ENCODE measurements around the gene RAVER2.

Gene RAVER2

GRCh38 chr1:64822621-64823020, 77.7 kb downstream of the RAVER2 start:
- no peaks in the 10 kb centered on the region for H3K4me1 ChIP-seq (ENCODE audit: low read length)
- no peak overlapping the region for H3K4me3 ChIP-seq (ENCODE audit: low read length)
- H2AFZ ChIP-seq (ENCODE audit: low read depth, low read length), result no peak overlapping the region
- no peak overlapping the region for H3K27ac ChIP-seq (ENCODE audit: low read length)
- H3K4me2 ChIP-seq (ENCODE audit: low read length), result no peak overlapping the region
- H3K36me3 ChIP-seq (replicated peaks; ENCODE audit: low read depth, low read length), result no peaks in the 10 kb centered on the region
- H3K27me3 ChIP-seq (ENCODE audit: low read depth, low read length), result no peaks in the 10 kb centered on the region
- TF ChIP-seq EZH2phosphoT487 (IDR thresholded peaks at IDR 0.05; ENCODE audit: low read depth) (no peak), CTCF (IDR thresholded peaks at IDR 0.05; ENCODE audit: low read depth, low read length) (no peak)
- no peak overlapping the region for H3K9ac ChIP-seq (ENCODE audit: low read length)
- H3K9me3 ChIP-seq (ENCODE audit: insufficient read depth, low read length), result no peaks in the 10 kb centered on the region
- no peaks in the 10 kb centered on the region for H4K20me1 ChIP-seq (ENCODE audit: insufficient read depth, low read length)
- no peaks in the 10 kb centered on the region for H3K79me2 ChIP-seq (ENCODE audit: low read length)

- Histone ChIP-seq H3K27ac (ENCODE audit: low read length) (no peak overlapping the region), H3K9me3 (ENCODE audit: insufficient read depth, low read length) (no peaks in the 10 kb centered on the region), H3K4me2 (ENCODE audit: low read length) (no peak overlapping the region), H3K36me3 (replicated peaks; ENCODE audit: low read depth, low read length) (no peaks in the 10 kb centered on the region), H3K4me1 (ENCODE audit: low read length) (peaks cover 3% of the 10 kb centered on the region), H3K27me3 (ENCODE audit: low read depth, low read length) (no peaks in the 10 kb centered on the region), H3K79me2 (ENCODE audit: low read length) (no peaks in the 10 kb centered on the region), H4K20me1 (ENCODE audit: insufficient read depth, low read length) (no peaks in the 10 kb centered on the region), H3K9ac (ENCODE audit: low read length) (no peak overlapping the region), H2AFZ (ENCODE audit: low read depth, low read length) (no peak overlapping the region), H3K4me3 (ENCODE audit: low read length) (no peak overlapping the region)
- no peak for TF ChIP-seq EZH2phosphoT487 (IDR thresholded peaks at IDR 0.05; ENCODE audit: low read depth)
- peak; percentile 84 for TF ChIP-seq CTCF (IDR thresholded peaks at IDR 0.05; ENCODE audit: low read depth, low read length)
Measured at GRCh38 chr1:64823691-64824476, 79.0 kb downstream of the RAVER2 start.

GRCh38 chr1:64826991-64827390, 82.1 kb downstream of the RAVER2 start:
- Histone ChIP-seq H3K27ac (ENCODE audit: low read length) (no peak overlapping the region), H3K4me3 (ENCODE audit: low read length) (no peak overlapping the region), H3K4me2 (ENCODE audit: low read length) (no peak overlapping the region), H3K79me2 (ENCODE audit: low read length) (no peaks in the 10 kb centered on the region), H3K36me3 (replicated peaks; ENCODE audit: low read depth, low read length) (peaks cover 6% of the 10 kb centered on the region), H3K27me3 (ENCODE audit: low read depth, low read length) (no peaks in the 10 kb centered on the region), H4K20me1 (ENCODE audit: insufficient read depth, low read length) (no peaks in the 10 kb centered on the region), H3K9me3 (ENCODE audit: insufficient read depth, low read length) (no peaks in the 10 kb centered on the region), H2AFZ (ENCODE audit: low read depth, low read length) (no peak overlapping the region), H3K9ac (ENCODE audit: low read length) (no peak overlapping the region), H3K4me1 (ENCODE audit: low read length) (peaks cover 7% of the 10 kb centered on the region)
- TF ChIP-seq EZH2phosphoT487 (IDR thresholded peaks at IDR 0.05; ENCODE audit: low read depth) (no peak), CTCF (IDR thresholded peaks at IDR 0.05; ENCODE audit: low read depth, low read length) (no peak)

- Histone ChIP-seq H2AFZ (ENCODE audit: low read depth, low read length) (no peak overlapping the region), H3K4me3 (ENCODE audit: low read length) (no peak overlapping the region), H3K4me1 (ENCODE audit: low read length) (peaks cover 7% of the 10 kb centered on the region), H3K9ac (ENCODE audit: low read length) (no peak overlapping the region), H4K20me1 (ENCODE audit: insufficient read depth, low read length) (no peaks in the 10 kb centered on the region), H3K27me3 (ENCODE audit: low read depth, low read length) (no peaks in the 10 kb centered on the region), H3K9me3 (ENCODE audit: insufficient read depth, low read length) (no peaks in the 10 kb centered on the region), H3K79me2 (ENCODE audit: low read length) (no peaks in the 10 kb centered on the region), H3K27ac (ENCODE audit: low read length) (no peak overlapping the region), H3K36me3 (replicated peaks; ENCODE audit: low read depth, low read length) (peaks cover 21% of the 10 kb centered on the region), H3K4me2 (ENCODE audit: low read length) (no peak overlapping the region)
- no peak for TF ChIP-seq EZH2phosphoT487 (IDR thresholded peaks at IDR 0.05; ENCODE audit: low read depth)
- TF ChIP-seq CTCF (IDR thresholded peaks at IDR 0.05; ENCODE audit: low read depth, low read length), result no peak
Measured at GRCh38 chr1:64828829-64829228, 84.0 kb downstream of the RAVER2 start.
